AG04450 (cell line): ENCODE data around the gene CELA1. TPM values are rescaled to one million over a fixed set of nuclear protein-coding genes. Genes with fewer than 3 reads are reported as not detected.

ENCODE experiments used
- CTCF ChIA-PET: fragments of 300-600, 350-600 bp; formaldehyde crosslinking; extraction: SDS; loops from one replicate; lab custom pipeline; 2022; ENCODE audit warnings: antibody characterized with exemption, inconsistent platforms; lab: Charles Lee
- POLR2A ChIA-PET: fragments of 350-600 bp; formaldehyde crosslinking; extraction: SDS; loops from one replicate; lab custom pipeline; 2021; ENCODE audit warnings: antibody characterized with exemption, inconsistent platforms; lab: Yijun Ruan, JAX
- DNase-seq: peaks from one replicate; pipeline ENCODE4 v3.0.0-alpha.2; 2011; ENCODE audit warnings: low read depth, low spot score
- H3K27ac ChIP-seq: one replicate; pipeline ENCODE4 v1.5.1; 2012; ENCODE audit warnings: low read depth, low read length, control low read depth
- H3K27me3 ChIP-seq: one replicate; pipeline ENCODE4 v1.6.0; 2012; ENCODE audit warnings: low read length; ENCODE audit not compliant: control insufficient read depth, insufficient read depth
- H3K4me3 ChIP-seq: 2 replicates; pipeline ENCODE4 v1.5.1; 2011; ENCODE audit warnings: mild to moderate bottlenecking, low read depth, low read length, control low read depth
- H3K9me3 ChIP-seq: 2 replicates; pipeline ENCODE4 v1.5.1; 2012; ENCODE audit warnings: low read length; ENCODE audit not compliant: control insufficient read depth, insufficient read depth
- polyA plus RNA-seq: library from polyadenylated mRNA; depleted of rRNA; stranded (reverse); fragments of >200 nt; gene quantifications from 2 replicates; pipeline ENCODE4 v1.2.3, GENCODE V29; 2011
- TF ChIP-seq, protein P1 (sequence below): IDR thresholded peaks from 2 replicates; pipeline ENCODE4 v1.5.1; 2011; ENCODE audit warnings: low read depth, low read length, control low read depth, inconsistent platforms

Gene CELA1
- polyA plus RNA-seq, 1 experiment: 0.79 TPM

DNA sequence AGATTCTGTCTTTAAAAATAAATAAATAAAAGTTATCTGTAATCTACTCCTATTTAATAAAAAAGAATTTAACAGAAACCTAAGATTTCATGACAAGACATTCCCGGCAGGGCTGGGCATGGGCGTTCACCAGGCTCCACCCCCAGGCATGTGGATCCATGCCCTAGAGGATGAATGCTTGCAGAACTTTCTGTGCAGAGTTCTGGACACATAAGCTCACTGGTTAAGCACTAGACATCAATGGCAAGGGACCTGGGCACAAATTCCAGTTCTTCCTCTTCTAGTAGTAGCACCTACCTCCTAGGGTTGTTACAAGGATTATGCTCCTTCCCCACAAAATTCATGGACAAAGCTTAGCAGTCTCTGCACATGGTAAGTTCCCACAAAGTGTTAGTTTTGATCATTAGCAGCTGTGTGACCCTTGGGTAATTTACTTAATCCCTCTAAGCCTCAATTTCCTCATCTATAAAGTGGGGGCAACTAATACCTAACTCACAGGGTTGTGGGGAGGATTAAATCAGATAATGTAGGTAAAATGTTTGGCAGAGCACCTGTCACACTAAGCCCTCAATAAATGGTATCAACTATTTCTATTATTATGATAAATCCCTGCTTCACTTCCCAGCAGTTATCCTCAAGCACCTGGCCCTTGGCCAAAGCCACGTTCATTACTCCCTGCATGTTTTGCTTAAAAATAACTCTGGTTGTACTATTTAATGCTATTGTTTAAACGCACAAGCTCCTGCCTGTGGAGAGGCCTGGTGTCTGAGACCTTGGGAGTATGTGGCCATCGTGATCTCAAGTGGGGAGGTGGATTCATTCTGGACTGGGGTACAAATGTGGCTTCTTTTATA lies 35.0 kb upstream of the CELA1 start:
- TF ChIP-seq, protein P1, sequence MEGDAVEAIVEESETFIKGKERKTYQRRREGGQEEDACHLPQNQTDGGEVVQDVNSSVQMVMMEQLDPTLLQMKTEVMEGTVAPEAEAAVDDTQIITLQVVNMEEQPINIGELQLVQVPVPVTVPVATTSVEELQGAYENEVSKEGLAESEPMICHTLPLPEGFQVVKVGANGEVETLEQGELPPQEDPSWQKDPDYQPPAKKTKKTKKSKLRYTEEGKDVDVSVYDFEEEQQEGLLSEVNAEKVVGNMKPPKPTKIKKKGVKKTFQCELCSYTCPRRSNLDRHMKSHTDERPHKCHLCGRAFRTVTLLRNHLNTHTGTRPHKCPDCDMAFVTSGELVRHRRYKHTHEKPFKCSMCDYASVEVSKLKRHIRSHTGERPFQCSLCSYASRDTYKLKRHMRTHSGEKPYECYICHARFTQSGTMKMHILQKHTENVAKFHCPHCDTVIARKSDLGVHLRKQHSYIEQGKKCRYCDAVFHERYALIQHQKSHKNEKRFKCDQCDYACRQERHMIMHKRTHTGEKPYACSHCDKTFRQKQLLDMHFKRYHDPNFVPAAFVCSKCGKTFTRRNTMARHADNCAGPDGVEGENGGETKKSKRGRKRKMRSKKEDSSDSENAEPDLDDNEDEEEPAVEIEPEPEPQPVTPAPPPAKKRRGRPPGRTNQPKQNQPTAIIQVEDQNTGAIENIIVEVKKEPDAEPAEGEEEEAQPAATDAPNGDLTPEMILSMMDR: no peak
- ChIA-PET CTCF (no interaction called here), POLR2A (interaction anchor here (1.5 kb wide), 1 partner anchor 10 kb away, joined by 5 read pairs; no protein-coding TSS in a partner anchor)
- Histone ChIP-seq H3K9me3 (no peaks in the 10 kb centered on the region), H3K4me3 (no peak overlapping the region), H3K27ac (no peak overlapping the region), H3K27me3 (no peaks in the 10 kb centered on the region)
- peak; percentile 34 for DNase-seq

DNA sequence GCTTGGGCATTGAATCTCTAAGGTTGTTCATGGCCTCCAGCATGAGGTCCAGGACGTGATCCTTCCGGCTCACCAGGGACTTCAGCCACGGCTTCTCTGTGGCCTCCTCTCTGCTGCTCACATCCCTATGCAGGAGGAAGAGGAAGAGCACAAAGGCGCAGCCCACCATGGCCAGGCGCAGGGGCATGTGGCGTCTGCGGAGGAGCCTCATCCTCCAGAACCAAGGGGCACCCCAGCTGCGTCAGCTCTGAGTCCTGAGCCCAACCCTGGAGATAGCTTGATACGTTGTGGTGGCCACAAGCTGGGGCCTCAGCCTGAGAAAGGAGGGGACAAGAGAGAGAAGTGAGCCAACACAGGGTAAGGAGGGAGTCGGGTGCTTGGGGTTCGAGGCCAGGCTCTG lies 33.1 kb upstream of the CELA1 start:
- Histone ChIP-seq H3K9me3 (no peaks in the 10 kb centered on the region), H3K27ac (no peak overlapping the region), H3K4me3 (no peak overlapping the region), H3K27me3 (no peaks in the 10 kb centered on the region)
- TF ChIP-seq, protein P1: no peak
- CTCF ChIA-PET: no interaction called here
- DNase-seq: no peak
- POLR2A ChIA-PET: no interaction called here

DNA sequence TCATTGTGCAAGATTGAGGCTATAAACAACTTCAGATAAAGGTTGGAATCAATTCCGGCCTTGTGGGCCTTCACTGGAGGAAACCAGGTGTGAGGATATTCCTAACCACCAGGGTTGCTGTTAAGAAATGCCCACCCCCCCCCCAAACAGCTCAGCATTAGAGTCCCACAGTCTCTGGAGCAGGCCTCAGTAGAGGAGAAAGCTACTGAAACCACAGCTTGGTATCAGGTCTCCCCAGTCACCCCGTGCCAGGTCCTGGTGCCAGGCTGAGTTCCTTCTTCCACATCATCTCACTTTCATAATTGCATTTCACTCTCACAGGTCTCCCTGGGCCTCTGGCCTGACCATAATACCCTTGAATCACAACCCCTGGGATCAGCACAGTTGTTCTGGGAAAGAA lies 32.3 kb upstream of the CELA1 start:
- CTCF ChIA-PET: no interaction called here

DNA sequence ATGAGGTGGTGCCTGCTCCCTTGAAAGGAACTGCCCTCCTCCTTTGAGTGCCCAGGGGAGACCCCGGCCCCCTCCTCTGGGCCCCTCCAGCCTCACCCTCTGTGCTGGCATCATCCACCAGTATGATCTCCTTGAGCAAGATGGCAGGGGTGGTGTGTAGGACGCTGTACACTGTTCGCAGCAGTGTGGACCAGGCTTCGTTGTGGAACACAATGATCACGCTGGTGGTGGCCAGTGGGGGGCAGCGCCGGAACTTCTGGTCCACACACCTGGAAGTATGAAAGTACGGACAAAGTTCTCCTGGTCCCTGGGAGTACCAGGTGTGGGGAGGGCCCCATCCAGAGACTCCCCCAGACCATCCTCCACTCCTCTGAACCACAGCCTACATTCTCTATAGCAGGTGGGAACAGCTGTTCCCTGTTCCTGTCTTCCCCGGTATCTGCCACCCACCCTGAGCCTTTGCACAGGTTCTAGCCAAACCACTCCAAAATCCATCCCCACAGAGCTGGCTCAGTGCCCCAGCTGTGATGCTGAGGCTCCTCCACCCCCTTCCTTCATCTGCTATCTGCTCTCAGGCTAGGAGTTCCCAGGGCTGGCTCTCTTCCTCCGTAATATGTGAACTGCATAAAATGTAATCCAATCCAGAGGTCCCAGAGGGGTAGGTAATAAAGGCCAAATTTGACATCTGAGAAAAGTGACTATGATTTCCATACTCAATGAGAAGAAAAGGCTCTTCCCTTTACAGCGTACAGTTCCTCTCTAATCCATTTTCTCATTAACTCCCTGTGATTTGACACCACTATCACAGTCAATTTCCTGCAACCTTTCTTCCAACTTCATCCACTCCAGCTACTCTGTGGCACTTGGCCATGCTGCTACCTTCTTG lies 30.9 kb upstream of the CELA1 start:
- Histone ChIP-seq H3K9me3 (no peaks in the 10 kb centered on the region), H3K27me3 (no peaks in the 10 kb centered on the region), H3K4me3 (no peak overlapping the region), H3K27ac (no peak overlapping the region)
- POLR2A ChIA-PET: no interaction called here
- no peak for DNase-seq
- CTCF ChIA-PET: no interaction called here
- TF ChIP-seq, protein P1: no peak

More for the DNA sequence above, 32.3 kb upstream of the CELA1 start:
- Histone ChIP-seq H3K9me3 (no peaks in the 10 kb centered on the region), H3K27ac (no peak overlapping the region), H3K4me3 (no peak overlapping the region), H3K27me3 (no peaks in the 10 kb centered on the region)
- no peak for DNase-seq
- TF ChIP-seq, protein P1: no peak
- POLR2A ChIA-PET: no interaction called here

DNA sequence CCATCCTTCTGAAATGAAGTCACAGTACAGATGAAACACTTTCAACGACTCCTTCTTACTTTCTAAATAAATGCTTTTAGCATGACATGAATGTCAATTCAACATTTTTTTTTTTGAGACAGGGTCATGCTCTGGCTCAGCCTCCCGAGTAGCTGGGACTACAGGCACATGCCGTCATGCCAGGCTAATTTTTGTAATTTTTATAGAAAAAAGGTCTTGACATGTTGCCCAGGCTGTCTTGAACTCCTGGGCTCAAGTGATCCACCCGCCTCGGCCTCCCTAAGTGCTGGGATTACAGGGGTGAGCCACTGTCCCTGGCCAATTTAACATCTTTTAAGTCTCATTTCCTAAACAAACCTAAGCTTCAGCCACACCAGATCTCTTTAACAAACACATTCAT lies 28.4 kb upstream of the CELA1 start:
- H3K27ac ChIP-seq: peak overlapping the region; percentile 57
- CTCF ChIA-PET: interaction anchor here (0.6 kb wide), 1 partner anchor 285 kb away, joined by 3 read pairs; no protein-coding TSS in a partner anchor
- POLR2A ChIA-PET: no interaction called here
- H3K9me3 ChIP-seq: no peaks in the 10 kb centered on the region
- no peak for DNase-seq
- no peak overlapping the region for H3K4me3 ChIP-seq
- TF ChIP-seq, protein P1: no peak
- no peaks in the 10 kb centered on the region for H3K27me3 ChIP-seq
